MCF 10A (cell line): ENCODE data around the gene MAPRE2. TPM values are rescaled to one million over a fixed set of nuclear protein-coding genes. Genes with fewer than 3 reads are reported as not detected.

Experiments used
- BruUV-seq: library from RNA; stranded (reverse); fragments of 400-500 nt; replicated peaks from 2 replicates; lab custom pipeline; 2021; lab: Mats Ljungman, UMichigan
- CTCF ChIA-PET: fragments of 300-600 bp; sonication (Branson Sonifier 250); formaldehyde crosslinking; extraction: SDS; loops from one replicate; lab custom pipeline; 2021; ENCODE audit warnings: antibody characterized with exemption, inconsistent platforms; lab: Yijun Ruan, JAX
- POLR2A ChIA-PET: fragments of 300-600, 350-650 bp; sonication (Branson Sonifier 250); formaldehyde crosslinking; extraction: SDS; loops from one replicate; lab custom pipeline; 2020; ENCODE audit warnings: antibody characterized with exemption, inconsistent platforms; lab: Yijun Ruan, JAX
- DNase-seq: peaks from one replicate; pipeline ENCODE4 v3.0.0-alpha.2; 2018; ENCODE audit not compliant: unreplicated experiment
- H3K27ac Mint-ChIP-seq: one replicate; pipeline ENCODE4 v1.8.0; 2022; ENCODE audit warnings: mild to moderate bottlenecking, low read depth, mixed read lengths; ENCODE audit not compliant: unreplicated experiment
- H3K27me3 Mint-ChIP-seq: one replicate; pipeline ENCODE4 v1.8.0; 2022; ENCODE audit warnings: mixed read lengths; ENCODE audit not compliant: insufficient read depth, unreplicated experiment
- H3K36me3 Mint-ChIP-seq: one replicate; pipeline ENCODE4 v1.8.0; 2022; ENCODE audit warnings: mild to moderate bottlenecking, moderate library complexity, mixed read lengths; ENCODE audit not compliant: insufficient read depth, unreplicated experiment
- H3K4me1 Mint-ChIP-seq: one replicate; pipeline ENCODE4 v1.8.0; 2022; ENCODE audit warnings: mixed read lengths; ENCODE audit not compliant: insufficient read depth, unreplicated experiment
- H3K4me3 Mint-ChIP-seq: one replicate; pipeline ENCODE4 v1.8.0; 2022; ENCODE audit warnings: mild to moderate bottlenecking, moderate library complexity, mixed read lengths; ENCODE audit not compliant: unreplicated experiment
- H3K9me3 Mint-ChIP-seq: one replicate; pipeline ENCODE4 v1.8.0; 2022; ENCODE audit warnings: mixed read lengths; ENCODE audit not compliant: unreplicated experiment
- CTCF ChIP-seq: fragments of 200-600 bp; IDR thresholded peaks from one replicate; pipeline ENCODE4 v1.8.0; 2022; ENCODE audit warnings: antibody characterized with exemption, mild to moderate bottlenecking; ENCODE audit not compliant: unreplicated experiment
- intact Hi-C: fragments of 100-400 bp; cut with micrococcal nuclease; formaldehyde crosslinking; loops from 2 replicates; pipeline ENCODE4 v1.14.1; 2022
- total RNA-seq: library from RNA; stranded (reverse); gene quantifications from 2 replicates; pipeline ENCODE4 v1.2.3, GENCODE V29; 2022

MAPRE2 gene
- total RNA-seq, 1 experiment from 2014 or later, result 7.7 TPM

DNA sequence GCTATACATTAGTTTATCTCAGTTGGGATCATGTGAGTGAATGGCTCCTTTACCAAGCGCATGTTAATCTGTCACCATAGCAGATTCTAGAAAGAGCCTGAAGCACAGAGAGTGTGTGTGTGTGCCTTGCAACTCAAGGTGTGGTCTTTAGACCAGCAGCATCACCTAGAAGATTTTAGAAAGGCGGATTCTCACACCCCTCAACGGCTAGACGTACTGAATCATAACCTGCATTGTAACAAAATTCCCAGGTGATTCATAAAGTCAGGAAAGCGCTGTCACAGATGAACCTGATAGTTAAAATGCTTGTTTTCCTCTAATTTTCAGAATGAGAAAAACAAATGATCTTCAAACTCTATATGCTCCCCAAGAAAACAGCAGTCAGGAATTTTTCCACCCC, 45.5 kb upstream of the MAPRE2 start:
- Mint-ChIP-seq H3K4me1 (peaks cover 12% of the 10 kb centered on the region), H3K9me3 (no peaks in the 10 kb centered on the region)

DNA sequence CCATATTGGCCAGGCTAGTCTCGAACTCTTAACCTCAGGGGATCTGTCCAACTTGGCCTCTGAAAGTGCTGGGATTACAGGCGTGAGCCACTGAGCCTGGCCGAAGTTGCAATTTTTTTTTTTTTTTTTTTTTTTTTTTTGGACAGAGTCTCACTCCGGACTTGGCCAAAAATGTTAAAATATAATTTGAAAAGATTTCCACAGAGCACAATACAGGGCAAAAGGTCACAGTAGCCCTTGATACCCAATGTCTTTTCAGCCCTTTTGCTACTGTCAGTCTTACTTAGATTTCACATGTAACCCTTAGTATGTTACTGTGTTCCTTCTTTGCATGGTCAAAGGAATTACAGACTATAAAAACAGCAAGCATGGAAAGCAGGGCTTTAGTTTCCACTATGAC, 42.6 kb upstream of the MAPRE2 start:
- POLR2A ChIA-PET, result no interaction called here
- no TSS peak for BruUV-seq
- CTCF ChIA-PET, result interaction anchor here (1.9 kb wide), 1 partner anchor 145 kb away, joined by 11 read pairs; no protein-coding TSS in a partner anchor

More for the DNA sequence above, 45.5 kb upstream of the MAPRE2 start:
- intact Hi-C loops, result no loop called here
- DNase-seq, result no peak
- H3K4me3 Mint-ChIP-seq, result no peak overlapping the region
- no peaks in the 10 kb centered on the region for H3K27me3 Mint-ChIP-seq
- H3K27ac Mint-ChIP-seq, result no peak overlapping the region
- CTCF ChIA-PET, result interaction anchor here (1.1 to 2.4 kb wide), 4 partner anchors 11 to 148 kb away, joined by 3 to 13 read pairs (median 4); no protein-coding TSS in a partner anchor
- POLR2A ChIA-PET, result no interaction called here
- TF ChIP-seq CTCF, result no peak
- no peaks in the 10 kb centered on the region for H3K36me3 Mint-ChIP-seq
- no TSS peak for BruUV-seq

DNA sequence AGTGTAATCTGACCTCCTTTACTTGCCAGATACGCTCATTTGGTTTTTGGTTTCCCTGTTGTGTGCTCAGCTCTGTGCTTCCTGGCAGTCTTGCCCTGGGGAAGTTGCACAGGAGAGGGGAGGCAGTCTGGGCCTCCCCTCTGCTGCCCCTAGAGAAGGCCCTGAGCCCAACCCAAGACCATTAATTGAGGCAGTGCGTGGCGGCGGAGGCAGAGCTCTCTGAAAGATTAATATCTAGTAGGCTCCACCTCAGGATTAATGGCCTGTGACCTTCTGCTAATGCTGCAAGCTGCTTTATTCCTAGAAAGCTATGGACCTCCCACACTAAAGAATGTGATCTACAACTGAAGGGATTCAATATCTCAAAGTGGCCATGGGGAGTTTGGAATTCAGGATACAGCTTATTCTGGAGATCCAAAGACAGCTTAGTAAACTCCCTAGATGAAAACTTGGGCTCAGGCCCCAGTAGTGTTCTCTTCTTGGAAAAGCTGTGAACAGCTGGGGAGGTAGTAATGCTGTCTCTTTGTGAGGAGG, 41.4 kb upstream of the MAPRE2 start:
- no peaks in the 10 kb centered on the region for H3K9me3 Mint-ChIP-seq
- DNase-seq, result no peak
- peaks cover 20% of the 10 kb centered on the region for H3K27me3 Mint-ChIP-seq
- intact Hi-C loops, result no loop called here
- no peaks in the 10 kb centered on the region for H3K36me3 Mint-ChIP-seq
- CTCF ChIA-PET, result interaction anchor here (1.9 kb wide), 1 partner anchor 144 kb away, joined by 11 read pairs; no protein-coding TSS in a partner anchor
- no peak overlapping the region for H3K4me3 Mint-ChIP-seq
- no peak for TF ChIP-seq CTCF
- POLR2A ChIA-PET, result interaction anchor here (0.6 kb wide), 1 partner anchor 290 kb away, joined by 3 read pairs; the partner anchor contains the start of gene DTNA
- H3K4me1 Mint-ChIP-seq, result no peaks in the 10 kb centered on the region
- no TSS peak for BruUV-seq
- H3K27ac Mint-ChIP-seq, result no peak overlapping the region

More for the DNA sequence above, 42.6 kb upstream of the MAPRE2 start:
- Mint-ChIP-seq H3K9me3 (no peaks in the 10 kb centered on the region), H3K4me3 (no peak overlapping the region), H3K27ac (no peak overlapping the region), H3K4me1 (no peaks in the 10 kb centered on the region), H3K36me3 (no peaks in the 10 kb centered on the region), H3K27me3 (peaks cover 20% of the 10 kb centered on the region)
- intact Hi-C loops, result no loop called here
- no peak for TF ChIP-seq CTCF
- DNase-seq, result no peak

GRCh38 chr18:35000457-35000856, 40.8 kb upstream of the MAPRE2 start:
- H3K27ac Mint-ChIP-seq, result no peak overlapping the region
- intact Hi-C loops, result no loop called here
- BruUV-seq, result no TSS peak

More at GRCh38 chr18:35000457-35000856, 40.8 kb upstream of the MAPRE2 start:
- Mint-ChIP-seq H3K36me3 (no peaks in the 10 kb centered on the region), H3K4me1 (no peaks in the 10 kb centered on the region), H3K4me3 (no peak overlapping the region), H3K27me3 (peaks cover 20% of the 10 kb centered on the region), H3K9me3 (no peaks in the 10 kb centered on the region)
- ChIA-PET POLR2A (interaction anchor here (0.6 to 0.7 kb wide), 2 partner anchors 290 to 310 kb away, joined by 3 read pairs; partner anchors contain the start of gene DTNA), CTCF (interaction anchor here (1.2 to 1.9 kb wide), 2 partner anchors 8 to 143 kb away, joined by 4 to 11 read pairs; no protein-coding TSS in a partner anchor)
- TF ChIP-seq CTCF, result no peak
- DNase-seq, result no peak
